Liver (tissue), 3 donors: ENCODE results near the gene DTNB.

ENCODE experiments used
- ATF3 ChIP-seq: IDR thresholded peaks from 2 replicates; pipeline ENCODE4 v1.6.1; 2016; ENCODE audit warnings: antibody characterized with exemption
- CTCF ChIP-seq: fragments of 150-350 bp; IDR thresholded peaks from 2 replicates; pipeline ENCODE4 v1.5.1; 2017; ENCODE audit warnings: improper control_type of control experiment, low read depth, low read length; ENCODE audit not compliant: missing input control
- EGR1 ChIP-seq, 2 donors: IDR thresholded peaks; 2 replicates each; pipeline ENCODE4 v1.6.1; 2016 to 2018; ENCODE audit warnings: antibody characterized with exemption in 2 of 2, low read depth in 2 of 2
- FOXA1 ChIP-seq: IDR thresholded peaks from 2 replicates; pipeline ENCODE4 v1.6.1; 2016; ENCODE audit warnings: antibody characterized with exemption
- GABPA ChIP-seq, 2 donors: IDR thresholded peaks in 1 of 2; conservative IDR thresholded peaks in 1 of 2; 2 replicates each; pipeline ENCODE4 v1.6.1; 2016; ENCODE audit warnings: antibody characterized with exemption in 2 of 2, mild to moderate bottlenecking in 1 of 2, moderate library complexity in 1 of 2
- JUND ChIP-seq, 2 donors: IDR thresholded peaks; 2 replicates each; pipeline ENCODE4 v1.6.1; 2016; ENCODE audit warnings: antibody characterized with exemption in 2 of 2
- MAX ChIP-seq: IDR thresholded peaks from 2 replicates; pipeline ENCODE4 v1.6.1; 2016; ENCODE audit warnings: antibody characterized with exemption
- NR2F2 ChIP-seq: IDR thresholded peaks from 2 replicates; pipeline ENCODE4 v1.6.1; 2016; ENCODE audit warnings: antibody characterized with exemption
- RAD21 ChIP-seq, 2 donors: IDR thresholded peaks; 2 replicates each; pipeline ENCODE4 v1.6.1; 2016; ENCODE audit warnings: antibody characterized with exemption in 2 of 2, mild to moderate bottlenecking in 2 of 2
- REST ChIP-seq: IDR thresholded peaks from 2 replicates; pipeline ENCODE4 v1.6.1; 2016; ENCODE audit warnings: antibody characterized with exemption, mild to moderate bottlenecking
- RXRA ChIP-seq, 2 donors: IDR thresholded peaks; 2 replicates each; pipeline ENCODE4 v1.6.1; 2017 to 2018; ENCODE audit warnings: antibody characterized with exemption in 2 of 2, mild to moderate bottlenecking in 1 of 2
- SP1 ChIP-seq: IDR thresholded peaks from 2 replicates; pipeline ENCODE4 v1.6.1; 2018; ENCODE audit warnings: antibody characterized with exemption, mild to moderate bottlenecking
- TAF1 ChIP-seq: conservative IDR thresholded peaks from 2 replicates; pipeline ENCODE4 v1.6.1; 2016; ENCODE audit warnings: antibody characterized with exemption, mild to moderate bottlenecking
- ZBTB33 ChIP-seq: IDR thresholded peaks from 2 replicates; pipeline ENCODE4 v1.6.1; 2016; ENCODE audit warnings: antibody characterized with exemption
- donor health status: healthy.
- donor health status: healthy.

- TF ChIP-seq CTCF (no peak), TAF1 (no peak), SP1 (no peak), ATF3 (no peak), REST (no peak), EGR1 (IDR thresholded peaks at IDR 0.05; ENCODE audit: low read depth in 2 of 2) (no peak), JUND (IDR thresholded peaks at IDR 0.05) (no peak), NR2F2 (no peak), GABPA (IDR thresholded peaks at IDR 0.05 in 1 of 2, conservative IDR thresholded peaks at IDR 0.05 in 1 of 2) (no peak), RXRA (IDR thresholded peaks at IDR 0.05) (no peak), MAX (no peak), ZBTB33 (no peak), FOXA1 (no peak), RAD21 (IDR thresholded peaks at IDR 0.05) (no peak)
Measured at GRCh38 chr2:25419678-25420242, 253.6 kb downstream of the DTNB start.
